Neutrophil (primary cell): ENCODE results near the gene NRK.
"Not testable (repeated sequence)": the region's sequence is repeated elsewhere in the genome, so short reads cannot be mapped to it uniquely, and the experiment has no call there.

Experiments
- H3K27ac ChIP-seq: fragments of 200-600 bp; sonication (generic); 2 replicates; pipeline ENCODE4 v1.5.1; 2016; ENCODE audit warnings: mild to moderate bottlenecking, moderate library complexity
- H3K27me3 ChIP-seq: fragments of 200-600 bp; sonication (generic); 2 replicates; pipeline ENCODE4 v1.6.0; 2016; ENCODE audit warnings: mild to moderate bottlenecking
- H3K36me3 ChIP-seq: fragments of 200-600 bp; sonication (generic); 2 replicates; pipeline ENCODE4 v1.5.1; 2017
- H3K4me1 ChIP-seq, 2 experiments: fragments of 200-600 bp in 1 of 2; sonication (generic) in 1 of 2; 1 replicate in 1 of 2; 2 replicates in 1 of 2; pipeline versions ENCODE4 v1.5.1 to v1.6.1; 2013 to 2016; ENCODE audit warnings: low read depth in 1 of 2, low read length in 1 of 2, mild to moderate bottlenecking in 1 of 2, moderate library complexity in 1 of 2; ENCODE audit not compliant: control insufficient read depth in 1 of 2, insufficient read depth in 1 of 2
- H3K4me3 ChIP-seq, 2 experiments: fragments of 200-600 bp in 1 of 2; sonication (generic) in 1 of 2; 1 replicate in 1 of 2; 2 replicates in 1 of 2; pipeline ENCODE4 v1.5.1; 2013 to 2016; ENCODE audit warnings: low read depth in 1 of 2, low read length in 1 of 2, mild to moderate bottlenecking in 1 of 2, moderate library complexity in 1 of 2
- H3K9me3 ChIP-seq: fragments of 200-600 bp; sonication (generic); 2 replicates; pipeline ENCODE4 v1.5.1; 2016
- TF ChIP-seq, protein P1 (sequence below): fragments of 200-600 bp; sonication (generic); IDR thresholded peaks from 2 replicates; pipeline ENCODE4 v1.5.1; 2016; ENCODE audit warnings: antibody characterized with exemption

Gene NRK

DNA sequence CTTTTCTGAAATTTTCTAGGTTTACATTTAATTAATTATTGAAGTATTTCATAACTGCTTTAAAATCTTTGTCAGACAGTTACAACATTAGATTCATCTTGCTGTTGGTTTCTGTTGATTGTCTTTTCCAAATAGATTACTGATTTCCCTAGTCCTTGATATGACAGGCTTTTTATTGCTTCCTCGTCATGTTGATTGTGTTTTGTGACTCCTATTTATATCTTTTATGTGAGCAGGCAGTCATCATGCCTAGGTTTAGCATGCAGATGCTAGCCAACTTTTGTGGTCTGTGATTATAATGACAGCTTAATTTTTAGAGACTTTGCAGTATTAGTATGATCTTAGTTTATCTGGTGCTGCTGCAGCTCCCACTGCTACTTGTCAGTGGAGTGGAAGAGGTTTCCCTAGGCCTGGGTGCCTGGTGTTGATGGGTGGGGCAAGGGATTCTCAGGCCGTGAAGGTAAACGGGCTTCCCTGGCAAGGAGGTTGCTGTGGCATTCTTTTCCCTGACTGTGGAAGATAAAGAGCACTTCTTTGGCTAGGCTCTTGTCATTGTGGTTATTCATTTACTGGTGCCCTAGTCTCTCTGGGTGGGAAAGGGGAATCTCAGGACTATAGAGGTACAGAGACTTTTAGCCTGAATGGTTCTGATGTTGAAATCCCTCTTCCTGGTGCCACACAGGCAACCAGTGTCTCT, 150.5 kb downstream of the NRK start:
- H3K27me3 ChIP-seq = no peaks in the 10 kb centered on the region
- no peaks in the 10 kb centered on the region for H3K9me3 ChIP-seq
- TF ChIP-seq, protein P1, sequence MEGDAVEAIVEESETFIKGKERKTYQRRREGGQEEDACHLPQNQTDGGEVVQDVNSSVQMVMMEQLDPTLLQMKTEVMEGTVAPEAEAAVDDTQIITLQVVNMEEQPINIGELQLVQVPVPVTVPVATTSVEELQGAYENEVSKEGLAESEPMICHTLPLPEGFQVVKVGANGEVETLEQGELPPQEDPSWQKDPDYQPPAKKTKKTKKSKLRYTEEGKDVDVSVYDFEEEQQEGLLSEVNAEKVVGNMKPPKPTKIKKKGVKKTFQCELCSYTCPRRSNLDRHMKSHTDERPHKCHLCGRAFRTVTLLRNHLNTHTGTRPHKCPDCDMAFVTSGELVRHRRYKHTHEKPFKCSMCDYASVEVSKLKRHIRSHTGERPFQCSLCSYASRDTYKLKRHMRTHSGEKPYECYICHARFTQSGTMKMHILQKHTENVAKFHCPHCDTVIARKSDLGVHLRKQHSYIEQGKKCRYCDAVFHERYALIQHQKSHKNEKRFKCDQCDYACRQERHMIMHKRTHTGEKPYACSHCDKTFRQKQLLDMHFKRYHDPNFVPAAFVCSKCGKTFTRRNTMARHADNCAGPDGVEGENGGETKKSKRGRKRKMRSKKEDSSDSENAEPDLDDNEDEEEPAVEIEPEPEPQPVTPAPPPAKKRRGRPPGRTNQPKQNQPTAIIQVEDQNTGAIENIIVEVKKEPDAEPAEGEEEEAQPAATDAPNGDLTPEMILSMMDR = no peak
- no peaks in the 10 kb centered on the region for H3K36me3 ChIP-seq
- H3K4me3 ChIP-seq = no peak overlapping the region
- H3K27ac ChIP-seq = no peak overlapping the region
- H3K4me1 ChIP-seq = no peaks in the 10 kb centered on the region

GRCh38 chrX:105973387-105973739, 151.0 kb downstream of the NRK start:
- Histone ChIP-seq H3K27ac (no peak overlapping the region), H3K4me1 (no peaks in the 10 kb centered on the region), H3K36me3 (no peaks in the 10 kb centered on the region), H3K4me3 (no peak overlapping the region), H3K27me3 (no peaks in the 10 kb centered on the region), H3K9me3 (no peaks in the 10 kb centered on the region)
- TF ChIP-seq, protein P1 = no peak

- Histone ChIP-seq H3K27me3 (no peaks in the 10 kb centered on the region), H3K4me3 (no peak overlapping the region), H3K4me1 (no peaks in the 10 kb centered on the region), H3K27ac (no peak overlapping the region), H3K36me3 (no peaks in the 10 kb centered on the region), H3K9me3 (no peaks in the 10 kb centered on the region)
- TF ChIP-seq, protein P1 = no peak
Measured at GRCh38 chrX:105975382-105975781, 153.0 kb downstream of the NRK start.

GRCh38 chrX:105981772-105982485, 159.6 kb downstream of the NRK start:
- H3K4me1 ChIP-seq = no peaks in the 10 kb centered on the region
- no peaks in the 10 kb centered on the region for H3K9me3 ChIP-seq
- TF ChIP-seq, protein P1 = no peak
- H3K36me3 ChIP-seq = no peaks in the 10 kb centered on the region
- H3K27ac ChIP-seq = no peak overlapping the region
- no peaks in the 10 kb centered on the region for H3K27me3 ChIP-seq
- no peak overlapping the region for H3K4me3 ChIP-seq

GRCh38 chrX:105988487-105988886, 166.1 kb downstream of the NRK start:
- not testable (repeated sequence) for H3K4me1 ChIP-seq, H3K9me3 ChIP-seq, H3K4me3 ChIP-seq, H3K36me3 ChIP-seq, H3K27ac ChIP-seq, H3K27me3 ChIP-seq

- H3K9me3 ChIP-seq = no peaks in the 10 kb centered on the region
- H3K36me3 ChIP-seq = no peaks in the 10 kb centered on the region
- H3K4me3 ChIP-seq = no peak overlapping the region
- H3K4me1 ChIP-seq = no peaks in the 10 kb centered on the region
- TF ChIP-seq, protein P1 = no peak
- H3K27ac ChIP-seq = no peak overlapping the region
- no peaks in the 10 kb centered on the region for H3K27me3 ChIP-seq
Measured at GRCh38 chrX:105999294-105999693, 177.0 kb downstream of the NRK start.
